Sciatic nerve (tissue), 2 donors: ENCODE results near the gene CAMSAP1. TPM values are rescaled to one million over a fixed set of nuclear protein-coding genes. Genes with fewer than 3 reads are reported as not detected.
"Not testable (repeated sequence)": the region's sequence is repeated elsewhere in the genome, so short reads cannot be mapped to it uniquely, and the experiment has no call there.

Experiments used
- ATAC-seq: fragments of 200-7000 bp; cut with Tn5 transposase; one replicate; pipeline ENCODE4 v1.9.1; 2020; ENCODE audit warnings: mild to moderate bottlenecking, moderate library complexity
- DNase-seq: peaks from one replicate; pipeline ENCODE4 v3.0.0-alpha.2; 2020; ENCODE audit warnings: low spot score
- intact Hi-C: fragments of 100-400 bp; cut with DNase I; formaldehyde crosslinking; loops from one replicate; pipeline ENCODE4 v1.14.2; 2022
- total RNA-seq: library from RNA; stranded (reverse); fragmentation: NEBNext Ultra II Directional; extraction: Animal tissue kit (Norgen Biotek cat#: 25700); gene quantifications from one replicate; pipeline ENCODE4 v1.2.1, GENCODE V29; 2021
- donor health status: DM: no; HTN: no; CAD: no.
- donor health status: DM: no; HTN: no; CAD: no.

The CAMSAP1 gene
- total RNA-seq, 1 donor from 2014 or later: 39.8 TPM

- DNase-seq (peak; percentile 31), ATAC-seq (no peak)
Measured at GRCh38 chr9:135903786-135904520, 3.4 kb downstream of the CAMSAP1 start.

GRCh38 chr9:135903358-135903656 is 4.0 kb downstream of the CAMSAP1 start:
- intact Hi-C loops: no loop called here
- no peak for ATAC-seq
- DNase-seq: peak; percentile 48

More at GRCh38 chr9:135903786-135904520, 3.4 kb downstream of the CAMSAP1 start:
- intact Hi-C loops: no loop called here

GRCh38 chr9:135902655-135903357 is 4.5 kb downstream of the CAMSAP1 start:
- ATAC-seq (no peak), DNase-seq (no peak)
- intact Hi-C loops: no loop called here

GRCh38 chr9:135901826-135902225 is 5.5 kb downstream of the CAMSAP1 start:
- DNase-seq: no peak
- no peak for ATAC-seq
- intact Hi-C loops: no loop called here

- intact Hi-C loops: no loop called here
- ATAC-seq (no peak), DNase-seq (no peak)
Measured at GRCh38 chr9:135901031-135901758, 6.2 kb downstream of the CAMSAP1 start.

GRCh38 chr9:135898634-135899407 is 8.5 kb downstream of the CAMSAP1 start:
- DNase-seq (no peak), ATAC-seq (peak; percentile 74)
- intact Hi-C loops: no loop called here

DNA sequence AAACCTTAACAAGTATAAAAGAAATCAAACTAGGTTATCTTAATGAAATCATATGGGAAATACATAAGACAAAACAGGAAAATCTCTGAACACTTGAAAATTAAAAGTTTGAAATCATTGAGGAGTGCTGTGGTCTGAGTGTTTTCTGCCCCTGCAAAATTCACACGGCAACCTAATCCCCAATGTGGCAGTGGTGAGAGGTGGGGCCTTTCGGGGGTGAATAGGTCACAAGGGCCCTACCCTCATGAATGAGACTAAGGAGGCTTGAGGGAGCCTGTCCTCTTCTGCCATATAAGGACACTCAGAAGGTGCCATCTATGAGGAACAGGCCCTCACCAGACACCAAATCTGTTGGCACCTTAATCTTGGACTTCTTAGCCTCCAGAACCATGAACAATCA is 10.7 kb downstream of the CAMSAP1 start:
- ATAC-seq (no peak), DNase-seq (no peak)
- intact Hi-C loops: no loop called here

DNA sequence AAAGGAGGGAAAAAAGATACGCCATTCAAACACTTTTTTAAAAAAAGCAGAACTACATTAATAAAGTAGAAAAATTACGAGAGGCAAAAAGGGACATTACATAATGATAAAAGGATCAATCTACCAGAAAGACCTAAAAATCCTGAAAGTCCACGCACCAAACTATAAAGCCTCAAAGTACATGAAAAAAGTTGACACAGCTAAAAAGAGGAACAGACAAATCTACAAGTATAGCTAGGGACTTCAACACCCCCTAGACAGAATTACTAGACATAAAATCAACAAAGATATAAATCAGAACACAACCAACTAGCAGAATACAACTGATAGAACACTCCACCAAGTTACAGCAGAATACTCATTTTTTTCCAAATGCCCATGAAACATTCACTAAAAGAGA is 11.1 kb downstream of the CAMSAP1 start:
- intact Hi-C loops: no loop called here
- ATAC-seq (no peak), DNase-seq (no peak)

GRCh38 chr9:135895202-135895848 is 12.0 kb downstream of the CAMSAP1 start:
- ATAC-seq (no peak), DNase-seq (no peak)
- intact Hi-C loops: no loop called here

DNA sequence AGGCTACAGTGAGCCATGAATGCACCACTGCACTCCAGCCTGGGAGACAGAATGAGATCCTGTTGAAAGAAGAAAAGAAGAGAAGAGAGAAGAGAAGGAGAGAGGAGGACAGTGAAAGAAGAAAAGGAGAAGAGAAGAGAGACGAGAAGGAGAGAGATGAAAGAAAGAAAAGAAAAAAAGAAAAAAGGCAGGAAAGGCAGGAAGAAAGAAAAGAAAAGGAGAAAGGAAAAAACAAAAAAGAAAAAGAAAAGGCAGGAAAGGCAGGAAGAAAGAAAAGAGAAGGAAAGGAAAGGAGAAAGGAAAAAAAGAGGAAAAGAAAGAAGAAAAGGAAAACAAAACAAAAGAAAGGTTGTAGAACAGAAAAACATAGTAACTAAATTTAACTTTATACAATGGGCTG is 14.2 kb downstream of the CAMSAP1 start:
- ATAC-seq: no peak
- no peak for DNase-seq
- intact Hi-C loops: no loop called here

DNA sequence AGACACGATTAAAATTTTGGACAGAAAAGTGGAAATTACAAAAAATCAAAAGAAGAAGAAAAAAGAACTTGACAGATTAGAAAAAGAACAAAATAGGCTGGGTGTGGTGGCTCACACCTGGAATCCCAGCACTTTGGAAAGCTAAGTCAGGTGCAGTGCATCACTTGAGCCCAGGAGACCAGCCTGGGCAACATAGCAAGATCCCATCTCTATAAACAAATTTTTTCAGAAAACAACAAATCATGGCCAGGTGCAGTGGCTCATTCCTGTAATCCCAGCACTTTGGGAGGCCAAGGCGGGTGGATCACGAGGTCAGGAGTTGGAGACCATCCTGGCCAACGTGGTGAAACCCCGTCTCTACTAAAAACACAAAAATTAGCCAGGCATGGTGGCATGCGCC is 15.0 kb downstream of the CAMSAP1 start:
- ATAC-seq, DNase-seq, intact Hi-C loops: not testable (repeated sequence)

DNA sequence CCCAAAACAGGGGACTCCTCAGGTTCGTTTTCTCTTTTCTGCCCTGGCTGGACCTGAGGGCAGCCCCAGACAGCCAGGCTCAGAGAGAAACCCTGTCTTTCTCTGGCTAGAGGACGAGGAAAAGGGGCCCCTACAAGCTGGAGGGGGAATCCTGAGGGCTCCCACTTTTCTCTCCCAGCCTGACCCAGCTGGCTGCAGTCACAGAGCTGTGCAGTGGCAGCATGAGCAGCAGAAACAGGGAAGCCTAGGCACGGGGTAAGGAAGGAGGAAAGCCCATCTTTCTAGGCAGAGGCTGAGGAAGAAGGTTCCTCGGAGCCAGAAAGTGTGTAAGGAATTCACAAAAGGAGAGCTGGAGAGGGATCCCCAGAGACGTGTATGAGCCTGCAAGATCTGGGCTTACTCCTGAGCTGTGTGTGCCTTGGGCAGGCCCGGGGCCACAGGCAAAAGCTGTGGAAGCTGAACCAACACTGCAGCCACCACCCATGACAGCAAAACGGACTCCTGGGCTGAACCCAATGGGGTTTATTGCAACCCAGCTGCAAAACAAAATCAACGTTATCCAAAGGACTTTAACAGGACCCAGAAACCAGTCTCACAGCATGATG is 16.2 kb downstream of the CAMSAP1 start:
- intact Hi-C loops: no loop called here
- no peak for ATAC-seq

DNA sequence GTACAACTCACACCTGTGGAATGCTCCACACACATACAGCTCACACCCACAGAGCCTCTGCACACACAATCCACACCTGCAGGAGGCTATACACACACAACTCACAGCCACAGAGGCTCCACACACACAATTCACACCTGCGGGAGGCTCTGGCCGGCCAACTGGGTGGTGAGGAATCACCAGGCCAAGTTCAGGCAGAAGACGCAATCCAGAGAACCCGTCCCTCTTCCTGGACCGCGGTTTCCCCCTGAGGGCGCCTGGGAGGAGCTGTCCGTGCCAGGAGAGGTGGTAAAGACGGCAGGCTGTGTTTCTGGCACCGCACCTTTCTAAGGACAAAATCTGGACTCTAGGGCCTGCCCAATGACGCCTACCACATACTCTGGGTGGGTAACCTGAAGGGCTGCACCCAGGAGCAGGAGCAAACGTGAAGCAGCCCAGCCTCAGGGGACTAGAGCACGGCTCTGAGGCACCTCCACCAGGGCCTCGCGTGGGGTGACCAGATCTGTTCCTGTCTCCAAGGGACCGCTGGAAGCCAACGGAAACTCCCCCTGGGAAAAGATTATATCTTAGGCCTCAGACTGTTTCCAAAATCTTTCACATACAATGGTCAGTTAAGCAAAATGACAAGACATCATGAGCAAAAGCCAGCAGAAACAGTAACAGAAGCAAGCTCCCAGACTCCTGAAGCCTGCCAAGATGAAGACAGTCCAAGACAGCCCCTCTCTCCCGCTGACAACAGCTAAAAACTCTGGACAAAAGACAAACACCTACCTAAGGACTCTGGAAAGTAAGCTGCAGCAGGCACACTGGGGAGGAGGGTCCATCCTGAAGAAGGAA is 16.9 kb downstream of the CAMSAP1 start:
- DNase-seq (no peak), ATAC-seq (no peak)
- intact Hi-C loops: no loop called here

More for the DNA sequence above, 16.2 kb downstream of the CAMSAP1 start:
- DNase-seq: no peak

GRCh38 chr9:135889564-135890189 is 17.7 kb downstream of the CAMSAP1 start:
- ATAC-seq: no peak
- intact Hi-C loops: no loop called here
- no peak for DNase-seq

DNA sequence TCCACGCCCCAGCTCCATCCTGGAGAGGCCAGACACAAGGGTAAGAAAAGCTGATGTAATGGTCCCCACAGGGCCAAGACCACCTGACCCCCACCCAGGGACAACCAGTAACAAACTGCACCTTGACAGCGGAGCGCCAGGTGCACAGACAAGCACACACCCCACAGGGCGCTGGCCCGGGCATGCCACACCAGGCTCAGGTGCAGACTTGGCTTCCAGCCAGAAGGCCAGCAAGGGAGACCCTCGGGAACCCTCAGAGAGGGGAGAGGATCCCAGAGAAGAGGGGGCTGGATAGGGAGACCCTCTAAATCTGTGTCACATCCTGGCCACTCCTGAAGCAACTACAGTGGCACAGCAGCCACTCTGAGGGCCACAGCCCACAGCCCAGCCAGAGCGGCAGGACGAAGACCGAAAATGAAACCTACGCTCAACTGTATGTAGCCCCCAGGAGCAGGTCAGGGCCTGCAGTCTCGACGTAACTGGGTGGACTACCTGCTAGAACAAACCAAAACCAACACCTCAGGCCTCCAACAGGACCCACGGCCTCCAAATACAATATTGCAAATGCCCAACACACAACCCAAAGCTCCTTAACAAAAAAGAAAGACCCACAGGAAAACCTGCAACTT is 18.5 kb downstream of the CAMSAP1 start:
- DNase-seq: no peak
- intact Hi-C loops: no loop called here
- ATAC-seq: no peak

DNA sequence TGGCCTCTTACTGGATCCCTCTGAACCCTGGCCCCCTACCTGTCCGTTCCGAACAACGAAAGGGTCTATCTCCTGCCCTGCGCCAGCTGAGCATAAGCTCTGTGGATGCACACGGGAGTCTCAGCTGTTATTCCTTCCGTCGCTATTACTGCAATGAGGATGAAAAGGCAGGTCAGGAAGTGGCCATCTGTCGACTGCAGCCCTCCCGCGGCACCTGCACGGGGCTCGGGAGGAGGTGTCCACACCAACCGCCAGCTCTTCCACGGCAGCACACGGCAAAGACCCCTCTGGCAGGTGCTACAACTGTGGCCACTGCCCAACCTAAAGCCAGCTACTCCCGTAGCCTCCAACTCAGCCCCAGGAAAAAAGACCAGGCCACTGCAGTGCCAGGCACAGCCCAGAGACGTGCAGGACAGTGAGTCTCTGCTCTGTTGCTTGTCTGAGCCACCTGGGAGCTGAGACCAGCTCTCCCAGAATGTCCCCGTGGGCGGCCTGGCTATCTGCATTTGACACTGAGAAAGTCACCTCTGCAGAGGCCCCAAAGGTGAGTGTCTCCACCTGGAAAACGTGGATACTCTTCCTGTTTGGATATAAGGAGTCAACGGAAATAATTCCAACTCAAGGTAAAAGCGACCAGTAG is 19.1 kb downstream of the CAMSAP1 start:
- no peak for ATAC-seq
- no peak for DNase-seq
- intact Hi-C loops: no loop called here
